Endodermal cell (in vitro differentiated cells): ENCODE data around the gene SH3TC1. TPM values are rescaled to one million over a fixed set of nuclear protein-coding genes. Genes with fewer than 3 reads are reported as not detected.

ENCODE experiments used
- DNase-seq: peaks from one replicate; pipeline ENCODE4 v3.0.0-alpha.2; 2017
- H3K27ac ChIP-seq: 2 replicates; pipeline ENCODE4 v1.5.1; 2013; ENCODE audit warnings: mild to moderate bottlenecking, low read depth, low read length, moderate library complexity
- H3K27me3 ChIP-seq: 2 replicates; pipeline ENCODE4 v1.6.1; 2013; ENCODE audit warnings: mild to moderate bottlenecking, low read length, moderate library complexity; ENCODE audit not compliant: insufficient read depth, control insufficient read depth, poor library complexity, severe bottlenecking
- H3K36me3 ChIP-seq: 2 replicates; pipeline ENCODE4 v1.7.0; 2013; ENCODE audit warnings: mild to moderate bottlenecking, low read length, moderate library complexity; ENCODE audit not compliant: control insufficient read depth, insufficient read depth
- H3K4me1 ChIP-seq: one replicate; pipeline ENCODE4 v1.7.0; 2013; ENCODE audit warnings: low read length; ENCODE audit not compliant: control insufficient read depth, insufficient read depth
- H3K4me3 ChIP-seq: 2 replicates; pipeline ENCODE4 v1.5.1; 2013; ENCODE audit warnings: mild to moderate bottlenecking, low read length, moderate library complexity
- H3K9ac ChIP-seq: 2 replicates; pipeline ENCODE4 v1.6.1; 2013; ENCODE audit warnings: mild to moderate bottlenecking, low read length, moderate library complexity; ENCODE audit not compliant: poor library complexity, severe bottlenecking; ENCODE audit errors: extremely low read depth
- H3K9me3 ChIP-seq: 2 replicates; pipeline ENCODE4 v1.6.1; 2013; ENCODE audit warnings: mild to moderate bottlenecking, low read length, moderate library complexity; ENCODE audit not compliant: control insufficient read depth
- H3K27ac Mint-ChIP-seq: 2 replicates; pipeline ENCODE4 v1.8.0; 2020; ENCODE audit warnings: mixed read lengths
- H3K27me3 Mint-ChIP-seq: 2 replicates; pipeline ENCODE4 v1.8.0; 2021; ENCODE audit warnings: mild to moderate bottlenecking, mixed read lengths; ENCODE audit not compliant: insufficient read depth
- H3K36me3 Mint-ChIP-seq: 2 replicates; pipeline ENCODE4 v1.8.0; 2020; ENCODE audit warnings: low read depth, mixed read lengths
- H3K4me1 Mint-ChIP-seq: 2 replicates; pipeline ENCODE4 v1.8.0; 2020; ENCODE audit warnings: mixed read lengths
- H3K4me3 Mint-ChIP-seq: 2 replicates; pipeline ENCODE4 v1.8.0; 2020; ENCODE audit warnings: mild to moderate bottlenecking, moderate library complexity, mixed read lengths
- H3K9me3 Mint-ChIP-seq: 2 replicates; pipeline ENCODE4 v1.8.0; 2020; ENCODE audit warnings: mild to moderate bottlenecking, mixed read lengths
- WGBS, 2 experiments: methylation state at CpG; one replicate each; pipeline versions ENCODE4 v1.1.5 to v1.1.7; 2013; ENCODE audit warnings: missing lambda C conversion rate in 2 of 2, mixed read lengths in 1 of 2; ENCODE audit not compliant: insufficient coverage in 1 of 2, insufficient read length in 1 of 2; 5-methylcytosine and 5-hydroxymethylcytosine counted together
- total RNA-seq, 2 donors: library from RNA; stranded (reverse); fragmentation: NEBNext Ultra II Directional in 1 of 2; extraction: Animal tissue kit (Norgen Biotek cat#: 25700) in 1 of 2; gene quantifications; 2 replicates in 1 of 2; 3 replicates in 1 of 2; pipeline ENCODE4 v1.2.1, GENCODE V29; 2021
- TF ChIP-seq, protein P1 (sequence below): fragments of 200-600 bp; sonication (generic); conservative IDR thresholded peaks from 2 replicates; pipeline ENCODE4 v1.5.0; 2021; ENCODE audit warnings: antibody characterized with exemption, mild to moderate bottlenecking

SH3TC1 gene
- total RNA-seq, 2 donors from 2014 or later: 1.9 to 2.6 TPM

- H3K4me3 Mint-ChIP-seq: no peak overlapping the region
- peaks cover 3% of the 10 kb centered on the region for H3K4me1 Mint-ChIP-seq
- no peak overlapping the region for H3K27ac Mint-ChIP-seq
- no peaks in the 10 kb centered on the region for H3K9me3 Mint-ChIP-seq
- no peaks in the 10 kb centered on the region for H3K36me3 Mint-ChIP-seq
- H3K27me3 Mint-ChIP-seq: no peaks in the 10 kb centered on the region
- Histone ChIP-seq H3K27me3 (no peaks in the 10 kb centered on the region), H3K27ac (no peak overlapping the region), H3K4me3 (no peak overlapping the region), H3K9me3 (no peaks in the 10 kb centered on the region), H3K4me1 (peaks cover 4% of the 10 kb centered on the region), H3K9ac (no peak overlapping the region), H3K36me3 (no peaks in the 10 kb centered on the region)
- DNase-seq: no peak
- WGBS, 2 experiments: 91 to 92% methylated on average over 21 to 25 of the region's 25 CpGs
- TF ChIP-seq, protein P1, sequence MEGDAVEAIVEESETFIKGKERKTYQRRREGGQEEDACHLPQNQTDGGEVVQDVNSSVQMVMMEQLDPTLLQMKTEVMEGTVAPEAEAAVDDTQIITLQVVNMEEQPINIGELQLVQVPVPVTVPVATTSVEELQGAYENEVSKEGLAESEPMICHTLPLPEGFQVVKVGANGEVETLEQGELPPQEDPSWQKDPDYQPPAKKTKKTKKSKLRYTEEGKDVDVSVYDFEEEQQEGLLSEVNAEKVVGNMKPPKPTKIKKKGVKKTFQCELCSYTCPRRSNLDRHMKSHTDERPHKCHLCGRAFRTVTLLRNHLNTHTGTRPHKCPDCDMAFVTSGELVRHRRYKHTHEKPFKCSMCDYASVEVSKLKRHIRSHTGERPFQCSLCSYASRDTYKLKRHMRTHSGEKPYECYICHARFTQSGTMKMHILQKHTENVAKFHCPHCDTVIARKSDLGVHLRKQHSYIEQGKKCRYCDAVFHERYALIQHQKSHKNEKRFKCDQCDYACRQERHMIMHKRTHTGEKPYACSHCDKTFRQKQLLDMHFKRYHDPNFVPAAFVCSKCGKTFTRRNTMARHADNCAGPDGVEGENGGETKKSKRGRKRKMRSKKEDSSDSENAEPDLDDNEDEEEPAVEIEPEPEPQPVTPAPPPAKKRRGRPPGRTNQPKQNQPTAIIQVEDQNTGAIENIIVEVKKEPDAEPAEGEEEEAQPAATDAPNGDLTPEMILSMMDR: no peak
Measured at GRCh38 chr4:8182858-8183725, 16.0 kb upstream of the SH3TC1 start.

GRCh38 chr4:8184061-8184460 is 15.0 kb upstream of the SH3TC1 start:
- Mint-ChIP-seq H3K27me3 (no peaks in the 10 kb centered on the region), H3K36me3 (no peaks in the 10 kb centered on the region), H3K9me3 (no peaks in the 10 kb centered on the region), H3K27ac (no peak overlapping the region), H3K4me3 (no peak overlapping the region), H3K4me1 (peaks cover 3% of the 10 kb centered on the region)
- Histone ChIP-seq H3K36me3 (no peaks in the 10 kb centered on the region), H3K4me1 (peaks cover 4% of the 10 kb centered on the region), H3K27ac (no peak overlapping the region), H3K4me3 (no peak overlapping the region), H3K27me3 (no peaks in the 10 kb centered on the region), H3K9ac (no peak overlapping the region), H3K9me3 (no peaks in the 10 kb centered on the region)
- TF ChIP-seq, protein P1: no peak
- no peak for DNase-seq
- 87 to 94% methylated on average over 3 to 4 of the region's 4 CpGs for WGBS, 2 experiments

DNA sequence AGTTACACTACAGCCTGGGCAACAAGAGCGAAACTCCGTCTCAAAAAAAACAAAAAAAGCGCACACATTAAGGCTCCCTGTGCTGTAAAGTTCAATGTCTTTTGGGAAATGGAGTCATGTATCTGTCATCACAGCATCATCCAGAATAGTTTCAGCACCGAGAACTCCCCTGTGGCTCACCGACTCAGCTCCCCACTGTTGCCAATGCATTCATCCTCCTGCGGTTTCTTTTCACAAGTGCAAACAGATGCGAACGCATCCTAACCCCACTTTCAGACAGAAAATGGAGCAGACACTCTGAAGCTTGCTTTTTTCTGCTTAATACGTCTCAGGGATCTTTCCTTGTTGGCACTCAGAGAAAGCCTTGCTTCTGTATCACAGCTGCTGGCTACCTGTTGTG is 13.8 kb upstream of the SH3TC1 start:
- Mint-ChIP-seq H3K27ac (no peak overlapping the region), H3K4me1 (peaks cover 2% of the 10 kb centered on the region), H3K36me3 (no peaks in the 10 kb centered on the region), H3K4me3 (no peak overlapping the region), H3K27me3 (no peaks in the 10 kb centered on the region), H3K9me3 (no peaks in the 10 kb centered on the region)
- Histone ChIP-seq H3K27me3 (no peaks in the 10 kb centered on the region), H3K36me3 (no peaks in the 10 kb centered on the region), H3K4me1 (no peaks in the 10 kb centered on the region), H3K4me3 (no peak overlapping the region), H3K9ac (no peak overlapping the region), H3K27ac (no peak overlapping the region), H3K9me3 (no peaks in the 10 kb centered on the region)
- TF ChIP-seq, protein P1: no peak
- DNase-seq: no peak
- WGBS, 2 experiments: 79 to 86% methylated on average over 9 of the region's 9 CpGs
